ENCODE results near the gene INO80E. TPM values are rescaled to one million over a fixed set of nuclear protein-coding genes. Genes with fewer than 3 reads are reported as not detected.

Gene INO80E
- total RNA-seq, 2 donors from 2014 or later, result 72.4 to 76.7 TPM

GRCh38 chr16:29990883-29991570 is 5.0 kb upstream of the INO80E start:
- Mint-ChIP-seq H3K4me1 (peaks cover 21% of the 10 kb centered on the region), H3K27ac (no peak overlapping the region), H3K4me3 (peak overlapping the region; percentile 19)

GRCh38 chr16:29991571-29991904 is 4.5 kb upstream of the INO80E start:
- Mint-ChIP-seq H3K4me3 (no peak overlapping the region), H3K27ac (no peak overlapping the region), H3K36me3 (ENCODE audit: low read depth) (peaks cover 2% of the 10 kb centered on the region), H3K4me1 (peaks cover 24% of the 10 kb centered on the region), H3K27me3 (no peaks in the 10 kb centered on the region)
- no peak for DNase-seq
- no peak for ATAC-seq
- H3K9me3 ChIP-seq (ENCODE audit: control insufficient read depth, low read length, poor library complexity, severe bottlenecking), result no peaks in the 10 kb centered on the region

More at GRCh38 chr16:29990883-29991570, 5.0 kb upstream of the INO80E start:
- no peaks in the 10 kb centered on the region for H3K9me3 ChIP-seq (ENCODE audit: control insufficient read depth, low read length, poor library complexity, severe bottlenecking)
- Mint-ChIP-seq H3K36me3 (ENCODE audit: low read depth) (peaks cover 2% of the 10 kb centered on the region), H3K27me3 (no peaks in the 10 kb centered on the region)
- ATAC-seq (no peak), DNase-seq (no peak)

DNA sequence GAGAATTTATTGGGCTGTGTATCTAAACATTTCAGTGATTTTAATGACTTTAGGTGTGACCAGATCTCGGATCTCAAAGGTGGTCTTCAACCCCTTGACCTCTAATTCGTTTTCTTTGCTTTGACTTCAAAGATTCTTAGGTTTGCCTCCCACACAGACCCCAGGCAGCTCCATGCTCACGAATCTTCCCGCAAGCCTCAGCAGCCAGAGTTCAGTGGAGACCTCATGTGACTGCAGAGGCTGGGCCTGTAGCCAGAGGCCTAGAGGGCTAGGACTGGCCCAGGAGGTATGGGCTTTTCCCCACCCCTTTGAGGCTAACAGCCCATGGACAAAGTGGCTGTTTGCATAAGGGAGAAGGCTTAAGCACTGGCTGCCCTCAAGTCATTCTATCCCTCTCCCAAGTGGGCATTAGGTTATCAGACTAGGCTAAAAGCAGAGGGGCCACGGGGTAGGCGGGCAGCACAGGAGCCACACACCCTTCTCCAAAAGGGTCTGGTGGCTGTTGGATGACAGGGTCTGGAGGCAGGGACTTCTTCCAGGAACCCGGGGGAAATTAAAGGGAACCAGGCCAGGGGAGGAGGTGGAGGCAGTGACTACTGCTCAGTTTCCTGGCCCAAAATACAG is 3.6 kb upstream of the INO80E start:
- peaks cover 2% of the 10 kb centered on the region for H3K36me3 Mint-ChIP-seq (ENCODE audit: low read depth)
- peaks cover 29% of the 10 kb centered on the region for H3K4me1 Mint-ChIP-seq
- DNase-seq (no peak), ATAC-seq (no peak)
- H3K4me3 Mint-ChIP-seq, result no peak overlapping the region
- no peak overlapping the region for H3K27ac Mint-ChIP-seq
- H3K9me3 ChIP-seq (ENCODE audit: control insufficient read depth, low read length, poor library complexity, severe bottlenecking), result no peaks in the 10 kb centered on the region
- H3K27me3 Mint-ChIP-seq, result no peaks in the 10 kb centered on the region

- H3K4me3 Mint-ChIP-seq, result peak overlapping the region; percentile 79
- H3K9me3 ChIP-seq (ENCODE audit: control insufficient read depth, low read length, poor library complexity, severe bottlenecking), result no peaks in the 10 kb centered on the region
- H3K27ac Mint-ChIP-seq, result peak overlapping the region; percentile 94
- H3K4me1 Mint-ChIP-seq, result peaks cover 26% of the 10 kb centered on the region
- H3K27me3 Mint-ChIP-seq, result no peaks in the 10 kb centered on the region
- DNase-seq, result no peak
- peaks cover 2% of the 10 kb centered on the region for H3K36me3 Mint-ChIP-seq (ENCODE audit: low read depth)
- ATAC-seq, result no peak
These were observed 2.7 kb upstream of the INO80E start for GRCh38 chr16:29993191-29993902.

- no peaks in the 10 kb centered on the region for H3K27me3 Mint-ChIP-seq
- H3K36me3 Mint-ChIP-seq (ENCODE audit: low read depth), result no peaks in the 10 kb centered on the region
- H3K4me1 Mint-ChIP-seq, result peaks cover 24% of the 10 kb centered on the region
- H3K27ac Mint-ChIP-seq, result peak overlapping the region; percentile 94
- DNase-seq, result no peak
- no peak for ATAC-seq
- peak overlapping the region; percentile 79 for H3K4me3 Mint-ChIP-seq
- no peaks in the 10 kb centered on the region for H3K9me3 ChIP-seq (ENCODE audit: control insufficient read depth, low read length, poor library complexity, severe bottlenecking)
These were observed 2.0 kb upstream of the INO80E start for GRCh38 chr16:29993903-29994599.

- no peak for DNase-seq
- Mint-ChIP-seq H3K27ac (peak overlapping the region; percentile 94), H3K36me3 (ENCODE audit: low read depth) (no peaks in the 10 kb centered on the region), H3K4me1 (peaks cover 24% of the 10 kb centered on the region), H3K27me3 (no peaks in the 10 kb centered on the region), H3K4me3 (peak overlapping the region; percentile 98)
- no peaks in the 10 kb centered on the region for H3K9me3 ChIP-seq (ENCODE audit: control insufficient read depth, low read length, poor library complexity, severe bottlenecking)
- ATAC-seq, result no peak
These were observed 1.3 kb upstream of the INO80E start for GRCh38 chr16:29994600-29995323.

- Mint-ChIP-seq H3K4me1 (peaks cover 26% of the 10 kb centered on the region), H3K27me3 (no peaks in the 10 kb centered on the region), H3K36me3 (ENCODE audit: low read depth) (no peaks in the 10 kb centered on the region), H3K27ac (peak within 1 kb of the TSS; percentile 94), H3K4me3 (peak within 1 kb of the TSS; percentile 98)
- H3K9me3 ChIP-seq (ENCODE audit: control insufficient read depth, low read length, poor library complexity, severe bottlenecking), result no peaks in the 10 kb centered on the region
- DNase-seq, result peak; percentile 78 to 84 (median 80)
- peak; percentile 70 for ATAC-seq
These were observed 624 bp upstream of the INO80E start, which contains the start of gene HIRIP3 for GRCh38 chr16:29995324-29995910. HIRIP3 (minus strand) TSS chr16:29995617; CDS start chr16:29995605, 12 bp downstream.

- H3K9me3 ChIP-seq (ENCODE audit: control insufficient read depth, low read length, poor library complexity, severe bottlenecking), result no peaks in the 10 kb centered on the region
- Mint-ChIP-seq H3K4me1 (peaks cover 28% of the 10 kb centered on the region), H3K4me3 (peak overlapping the region; percentile 98), H3K36me3 (ENCODE audit: low read depth) (peaks cover under 1% of the 10 kb centered on the region), H3K27me3 (no peaks in the 10 kb centered on the region), H3K27ac (peak overlapping the region; percentile 94)
- ATAC-seq (no peak), DNase-seq (no peak)
These were observed 767 bp downstream of the INO80E start for GRCh38 chr16:29996766-29997250.

GRCh38 chr16:29999605-30000004 is 3.6 kb downstream of the INO80E start:
- Mint-ChIP-seq H3K27me3 (no peaks in the 10 kb centered on the region), H3K36me3 (ENCODE audit: low read depth) (peaks cover 5% of the 10 kb centered on the region), H3K4me1 (peaks cover 28% of the 10 kb centered on the region), H3K27ac (no peak overlapping the region), H3K4me3 (no peak overlapping the region)
- H3K9me3 ChIP-seq (ENCODE audit: control insufficient read depth, low read length, poor library complexity, severe bottlenecking), result no peaks in the 10 kb centered on the region
- DNase-seq (no peak), ATAC-seq (no peak)

DNA sequence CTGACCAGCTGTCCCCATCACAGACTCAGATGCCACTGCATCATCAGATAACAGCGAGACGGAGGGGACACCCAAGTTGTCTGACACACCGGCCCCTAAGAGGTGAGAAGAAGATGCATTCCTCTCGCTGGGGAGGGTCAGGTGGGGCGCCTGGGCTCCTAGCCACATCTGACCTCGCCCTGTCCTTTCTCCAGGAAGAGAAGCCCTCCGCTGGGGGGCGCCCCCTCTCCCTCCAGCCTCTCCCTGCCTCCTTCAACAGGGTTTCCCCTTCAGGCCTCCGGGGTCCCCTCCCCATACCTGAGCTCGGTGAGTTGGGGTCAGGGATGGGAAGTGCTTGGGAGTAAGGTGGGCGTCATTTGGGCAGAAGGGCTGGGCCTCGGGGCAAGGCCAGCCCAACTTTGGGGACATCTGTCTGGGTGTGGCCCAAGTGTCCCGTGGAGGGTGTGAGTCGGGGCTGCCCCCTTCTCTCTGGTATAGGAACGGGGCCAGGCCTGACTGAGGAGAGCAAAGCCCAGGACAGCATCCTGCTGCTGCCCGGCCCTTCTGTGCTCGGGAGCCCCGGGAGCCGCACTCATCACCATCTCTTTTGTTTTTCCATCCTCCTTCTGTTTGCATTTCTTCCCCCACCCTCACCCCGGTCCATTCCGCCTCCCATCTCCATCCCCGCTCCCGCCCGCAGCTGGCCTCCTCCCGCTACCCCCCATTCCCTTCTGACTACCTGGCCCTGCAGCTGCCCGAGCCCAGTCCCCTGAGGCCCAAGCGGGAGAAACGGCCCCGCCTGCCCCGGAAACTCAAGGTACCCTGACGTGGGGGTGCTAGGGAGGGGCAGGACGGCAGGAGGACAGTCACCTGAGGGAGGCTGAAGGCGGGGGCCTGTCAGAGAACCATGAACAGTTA is 4.9 kb downstream of the INO80E start:
- peaks cover 23% of the 10 kb centered on the region for H3K4me1 Mint-ChIP-seq
- H3K27me3 Mint-ChIP-seq, result no peaks in the 10 kb centered on the region
- no peak overlapping the region for H3K4me3 Mint-ChIP-seq
- DNase-seq, result no peak
- no peaks in the 10 kb centered on the region for H3K9me3 ChIP-seq (ENCODE audit: control insufficient read depth, low read length, poor library complexity, severe bottlenecking)
- H3K27ac Mint-ChIP-seq, result no peak overlapping the region
- H3K36me3 Mint-ChIP-seq (ENCODE audit: low read depth), result peaks cover 5% of the 10 kb centered on the region
- ATAC-seq, result no peak

DNA sequence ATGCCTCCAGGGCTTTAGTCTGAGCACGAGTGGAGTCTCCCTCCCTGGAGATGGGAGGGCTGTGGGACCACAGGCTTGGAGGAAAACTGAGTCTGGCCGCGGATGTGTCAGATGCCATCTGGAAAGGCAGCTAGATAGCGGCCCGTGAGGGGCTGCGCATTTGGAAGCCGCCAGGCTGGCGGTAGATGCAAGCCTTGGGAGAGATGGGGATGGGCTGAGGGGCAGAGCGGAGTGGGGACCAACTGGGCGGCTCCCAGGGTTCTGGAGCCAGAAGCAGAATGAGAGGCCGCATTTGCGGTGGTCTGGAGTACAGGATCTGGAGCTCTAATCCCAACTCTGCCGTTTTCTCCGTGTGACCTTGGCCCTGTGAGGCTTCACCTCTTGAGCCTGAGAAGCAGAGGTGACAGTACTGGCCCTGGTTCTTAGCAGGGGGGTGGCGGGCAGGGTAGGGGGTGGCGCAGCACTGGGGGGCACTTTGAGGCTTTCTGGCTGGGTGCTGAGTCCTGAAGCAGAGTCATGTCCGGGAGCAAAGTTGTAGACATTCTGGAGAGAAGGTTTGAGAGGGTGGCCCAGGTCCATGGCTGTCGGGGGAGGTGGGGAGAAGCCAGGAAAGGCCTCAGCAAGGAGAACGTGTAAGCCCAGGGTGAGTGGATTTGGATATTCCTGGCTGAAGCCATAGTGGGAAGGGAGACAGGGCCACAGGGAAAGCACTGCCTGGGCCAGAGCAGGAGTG is 6.7 kb downstream of the INO80E start:
- no peak overlapping the region for H3K27ac Mint-ChIP-seq
- H3K27me3 Mint-ChIP-seq, result no peaks in the 10 kb centered on the region

More for the DNA sequence above, 6.7 kb downstream of the INO80E start:
- H3K9me3 ChIP-seq (ENCODE audit: control insufficient read depth, low read length, poor library complexity, severe bottlenecking), result no peaks in the 10 kb centered on the region
- no peak for DNase-seq
- Mint-ChIP-seq H3K36me3 (ENCODE audit: low read depth) (peaks cover 5% of the 10 kb centered on the region), H3K4me3 (no peak overlapping the region), H3K4me1 (peaks cover 15% of the 10 kb centered on the region)
- no peak for ATAC-seq
